ENCODE measurements around the gene ZNF20. TPM values are rescaled to one million over a fixed set of nuclear protein-coding genes. Genes with fewer than 3 reads are reported as not detected.

The ZNF20 gene
- total and polyA plus RNA-seq, 10 of the 15 experiments (the other 5 are each of a cell fraction or from before 2014, with no cell fraction given), result 2.0 to 5.1 (median 2.6) TPM

DNA sequence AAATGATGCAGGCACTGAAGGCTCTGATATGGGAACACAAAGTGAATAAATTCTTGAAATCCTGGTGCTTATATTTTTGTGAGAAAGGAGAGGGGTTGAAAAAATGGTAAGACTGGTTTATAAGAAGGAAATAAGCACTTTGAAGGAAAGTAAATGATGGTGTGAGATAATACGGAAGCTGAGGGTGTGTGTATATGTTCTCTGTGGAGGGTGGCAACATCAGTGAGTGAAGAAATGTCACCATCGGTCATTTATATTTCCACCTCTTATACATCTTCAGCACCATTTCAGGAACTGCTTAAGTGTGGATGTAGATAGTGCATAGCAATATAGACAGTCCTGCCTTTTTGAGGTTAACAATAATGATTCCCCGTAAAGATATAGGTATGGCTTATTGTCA, 40.2 kb upstream of the ZNF20 start (continued):
- TF ChIP-seq, protein P1, sequence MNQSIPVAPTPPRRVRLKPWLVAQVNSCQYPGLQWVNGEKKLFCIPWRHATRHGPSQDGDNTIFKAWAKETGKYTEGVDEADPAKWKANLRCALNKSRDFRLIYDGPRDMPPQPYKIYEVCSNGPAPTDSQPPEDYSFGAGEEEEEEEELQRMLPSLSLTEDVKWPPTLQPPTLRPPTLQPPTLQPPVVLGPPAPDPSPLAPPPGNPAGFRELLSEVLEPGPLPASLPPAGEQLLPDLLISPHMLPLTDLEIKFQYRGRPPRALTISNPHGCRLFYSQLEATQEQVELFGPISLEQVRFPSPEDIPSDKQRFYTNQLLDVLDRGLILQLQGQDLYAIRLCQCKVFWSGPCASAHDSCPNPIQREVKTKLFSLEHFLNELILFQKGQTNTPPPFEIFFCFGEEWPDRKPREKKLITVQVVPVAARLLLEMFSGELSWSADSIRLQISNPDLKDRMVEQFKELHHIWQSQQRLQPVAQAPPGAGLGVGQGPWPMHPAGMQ (IDR thresholded peaks at IDR 0.05; ENCODE audit: borderline replicate concordance), result no peak
- no peak for TF ChIP-seq PBX3 (IDR thresholded peaks at IDR 0.05; ENCODE audit: insufficient replicate concordance, low read depth, low read length)
- TF ChIP-seq, protein P2, sequence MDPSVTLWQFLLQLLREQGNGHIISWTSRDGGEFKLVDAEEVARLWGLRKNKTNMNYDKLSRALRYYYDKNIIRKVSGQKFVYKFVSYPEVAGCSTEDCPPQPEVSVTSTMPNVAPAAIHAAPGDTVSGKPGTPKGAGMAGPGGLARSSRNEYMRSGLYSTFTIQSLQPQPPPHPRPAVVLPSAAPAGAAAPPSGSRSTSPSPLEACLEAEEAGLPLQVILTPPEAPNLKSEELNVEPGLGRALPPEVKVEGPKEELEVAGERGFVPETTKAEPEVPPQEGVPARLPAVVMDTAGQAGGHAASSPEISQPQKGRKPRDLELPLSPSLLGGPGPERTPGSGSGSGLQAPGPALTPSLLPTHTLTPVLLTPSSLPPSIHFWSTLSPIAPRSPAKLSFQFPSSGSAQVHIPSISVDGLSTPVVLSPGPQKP (IDR thresholded peaks at IDR 0.05; ENCODE audit: low read depth, low read length), result no peak
- no peak for TF ChIP-seq YY1 (IDR thresholded peaks at IDR 0.05; ENCODE audit: low read depth, low read length)
- TF ChIP-seq CHD4 (IDR thresholded peaks at IDR 0.05), result no peak
- TF ChIP-seq POLR2AphosphoS5 (IDR thresholded peaks at IDR 0.05; ENCODE audit: low read length), result no peak

- Histone ChIP-seq H3K27ac (ENCODE audit: control insufficient read depth, insufficient read depth) (no peak overlapping the region), H3K79me2 (ENCODE audit: control insufficient read depth, insufficient read depth, low read length) (peaks cover 24% of the 10 kb centered on the region), H2AFZ (ENCODE audit: control insufficient read depth, low read depth, low read length) (no peak overlapping the region), H3K9ac (ENCODE audit: control insufficient read depth, insufficient read depth, low read length) (no peak overlapping the region), H3K4me3 (no peak overlapping the region), H3K27me3 (replicated peaks in 1 of 2; ENCODE audit: control insufficient read depth in 2 of 2, insufficient read depth in 2 of 2, low read length in 1 of 2) (no peaks in the 10 kb centered on the region), H3K9me3 (replicated peaks; ENCODE audit: control insufficient read depth, insufficient read depth, low read length) (no peaks in the 10 kb centered on the region; the same call in 1 of the 3 replicates), H3K4me1 (ENCODE audit: control insufficient read depth, insufficient read depth, low read length) (no peaks in the 10 kb centered on the region), H3K36me3 (ENCODE audit: control insufficient read depth in 2 of 2, insufficient read depth in 2 of 2, low read length in 1 of 2) (peaks cover 0 to 7% of the 10 kb centered on the region in 2 experiments; a peak in 2 of 4 replicates), H3K4me2 (ENCODE audit: control insufficient read depth, insufficient read depth) (no peak overlapping the region), H4K20me1 (ENCODE audit: control insufficient read depth, insufficient read depth) (no peaks in the 10 kb centered on the region)
- ChIA-PET SMC1A (ENCODE audit: uncharacterized antibody, unreplicated experiment) (no interaction called here), CTCF (no interaction called here), POLR2A (no interaction called here), RAD21 (ENCODE audit: unreplicated experiment) (no interaction called here)
- BruUV-seq (replicated peaks), result TSS peak; percentile 21
- FAIRE-seq (no peak), ATAC-seq (no peak), DNase-seq (ENCODE audit: low read depth, low spot score) (no peak)
- TF ChIP-seq SPI1 (IDR thresholded peaks at IDR 0.05; ENCODE audit: borderline replicate concordance, insufficient read depth, low read depth, low read length), result 0 out of 2 replicates have a peak, but pooled peaks have one; percentile 8
- TF ChIP-seq MXI1 (IDR thresholded peaks at IDR 0.05; ENCODE audit: low read depth, low read length), result no peak
- in situ Hi-C loops (cut with MboI) (no loop called here), intact Hi-C loops (cut with micrococcal nuclease; ENCODE audit: unreplicated experiment) (loop anchor here (10.0 kb wide), 1 partner anchor 128 kb away; the partner anchor contains the start of gene ZNF44)
- 100% methylated on average over 1 of the region's 1 CpG for WGBS (ENCODE audit: insufficient coverage, insufficient replicate concordance, low lambda C conversion rate, missing lambda C conversion rate)
These were observed 26.5 kb upstream of the ZNF20 start for GRCh38 chr19:12166626-12167025.

Measured in GM12878 (cell line).